LoVo (cell line): Measurements from ENCODE around the gene IPO11.
A peak's percentile ranks its signal among the peaks of the same experiment; 100 is the strongest.
"Not testable (repeated sequence)": the region's sequence is repeated elsewhere in the genome, so short reads cannot be mapped to it uniquely, and the experiment has no call there.

ENCODE experiments used
- DNase-seq: peaks from one replicate; pipeline ENCODE4 v3.0.0-alpha.2; 2016; ENCODE audit warnings: low spot score

IPO11 gene

GRCh38 chr5:62448528-62448927 lies 36.0 kb downstream of the IPO11 start:
- no peak for DNase-seq

- DNase-seq, result no peak
These were observed 37.7 kb downstream of the IPO11 start for GRCh38 chr5:62450259-62450658.

- DNase-seq, result no peak
These were observed 44.5 kb downstream of the IPO11 start for GRCh38 chr5:62457071-62457470.

GRCh38 chr5:62460578-62460983 lies 48.0 kb downstream of the IPO11 start:
- peak; percentile 41 for DNase-seq

- no peak for DNase-seq
These were observed 49.0 kb downstream of the IPO11 start for GRCh38 chr5:62461561-62461960.

DNA sequence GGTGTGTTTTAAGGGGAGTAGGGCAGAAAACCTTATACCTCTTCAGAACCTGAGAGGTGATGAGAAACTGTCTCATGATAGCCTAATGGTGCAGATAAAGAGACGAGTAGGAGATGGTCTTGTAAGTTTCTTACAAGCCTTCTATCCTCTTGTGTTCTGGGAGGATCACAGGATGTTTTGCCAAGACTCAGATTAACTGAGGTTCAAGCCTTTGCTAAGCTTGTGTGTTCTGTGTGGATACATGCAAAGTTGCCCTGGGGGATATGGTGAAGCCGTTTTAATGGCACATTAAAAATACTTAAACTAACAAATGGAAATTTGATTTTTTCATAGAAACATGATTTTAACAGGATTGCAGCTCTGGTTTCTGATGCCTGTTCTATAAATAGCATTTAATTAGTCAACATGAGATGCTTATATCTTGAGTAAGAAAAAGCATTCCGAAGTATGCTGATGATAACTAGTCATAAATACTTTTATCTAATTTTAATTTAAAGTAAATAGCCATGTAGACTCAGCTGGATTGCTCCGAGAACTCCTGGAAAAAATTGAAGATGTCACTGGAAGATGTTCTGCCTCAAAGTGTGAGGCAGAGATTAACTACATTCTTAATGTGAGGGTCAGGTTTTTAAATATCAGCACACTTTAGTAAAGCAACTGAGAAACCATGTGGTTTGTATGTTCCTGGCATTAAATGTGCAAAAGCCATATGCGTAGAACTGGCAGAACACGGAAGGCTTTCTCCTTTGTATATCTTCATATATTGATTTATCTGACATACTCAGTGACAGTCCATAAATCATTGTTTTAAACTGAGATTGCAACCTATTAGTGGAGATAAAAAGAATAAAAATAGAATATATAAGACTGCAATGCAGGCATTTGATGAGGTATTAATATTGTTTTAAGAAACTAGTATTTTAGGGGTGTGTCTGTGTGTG lies 53.7 kb downstream of the IPO11 start:
- no peak for DNase-seq

GRCh38 chr5:62473209-62473608 lies 60.6 kb downstream of the IPO11 start:
- DNase-seq, result no peak

GRCh38 chr5:62475072-62475471 lies 62.5 kb downstream of the IPO11 start:
- no peak for DNase-seq

DNA sequence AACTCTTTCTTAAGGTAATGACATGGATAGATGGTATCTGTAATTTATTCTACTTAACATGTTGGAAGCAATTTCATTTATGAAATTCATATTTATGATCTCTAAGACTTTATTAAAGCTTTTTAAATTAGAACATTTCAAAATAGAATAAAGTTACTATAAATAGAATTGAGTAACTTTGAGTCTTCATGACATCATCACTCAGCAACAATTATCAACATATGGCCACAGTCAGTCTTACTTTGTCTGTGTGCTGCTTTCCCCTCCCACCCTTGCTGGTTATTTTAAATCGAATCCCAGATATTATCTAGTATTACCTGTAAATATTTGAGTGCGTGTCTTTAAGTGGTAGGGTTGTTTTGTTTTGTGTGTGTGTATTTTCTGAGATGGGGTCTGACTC lies 65.2 kb downstream of the IPO11 start:
- no peak for DNase-seq

- DNase-seq, result no peak
These were observed 71.0 kb downstream of the IPO11 start for GRCh38 chr5:62483556-62483955.

GRCh38 chr5:62486672-62487071 lies 74.1 kb downstream of the IPO11 start:
- no peak for DNase-seq

- DNase-seq, result no peak
These were observed 76.0 kb downstream of the IPO11 start for GRCh38 chr5:62488531-62488930.

GRCh38 chr5:62489471-62489870 lies 76.9 kb downstream of the IPO11 start:
- DNase-seq, result no peak

DNA sequence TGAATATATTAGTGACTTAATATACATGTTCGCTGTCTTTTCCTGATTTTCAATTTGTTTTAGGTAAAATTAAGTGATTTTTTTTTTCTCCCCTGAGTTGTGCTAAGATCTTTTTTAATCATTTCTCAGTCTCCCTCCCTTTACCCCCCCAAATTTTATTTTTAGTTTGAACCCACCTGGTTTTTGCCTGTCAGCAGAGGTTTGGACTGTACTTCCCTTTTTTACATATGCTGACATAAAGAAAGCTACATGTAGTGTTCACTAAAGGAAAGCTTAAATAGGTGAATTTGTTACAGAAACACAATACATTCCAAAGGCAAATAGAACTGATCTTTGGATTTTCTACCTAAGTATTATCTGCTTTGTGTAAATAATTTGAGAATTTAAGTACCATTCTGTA lies 82.2 kb downstream of the IPO11 start:
- DNase-seq, result no peak

GRCh38 chr5:62496876-62497275 lies 84.3 kb downstream of the IPO11 start:
- no peak for DNase-seq

DNA sequence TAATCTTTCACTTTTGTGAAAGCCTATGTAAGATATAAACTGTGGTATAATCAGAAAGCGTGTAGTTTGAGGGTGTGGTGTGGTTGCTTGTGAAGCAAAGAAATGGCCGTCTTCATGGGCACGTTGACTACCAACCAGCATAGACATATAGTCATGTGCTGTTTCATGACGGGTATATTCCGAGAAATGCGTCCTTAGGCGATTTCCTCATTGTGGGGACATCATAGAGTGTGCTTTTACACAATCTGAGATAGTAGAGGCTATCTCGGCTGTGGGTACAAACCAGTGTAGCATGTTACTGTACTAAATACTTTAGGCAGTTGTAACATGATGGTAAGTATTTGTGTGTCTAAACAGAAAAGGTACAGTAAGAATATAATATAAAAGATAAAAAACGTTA lies 86.4 kb downstream of the IPO11 start:
- DNase-seq, result no peak

- DNase-seq, result no peak
These were observed 87.2 kb downstream of the IPO11 start for GRCh38 chr5:62499756-62500155.

DNA sequence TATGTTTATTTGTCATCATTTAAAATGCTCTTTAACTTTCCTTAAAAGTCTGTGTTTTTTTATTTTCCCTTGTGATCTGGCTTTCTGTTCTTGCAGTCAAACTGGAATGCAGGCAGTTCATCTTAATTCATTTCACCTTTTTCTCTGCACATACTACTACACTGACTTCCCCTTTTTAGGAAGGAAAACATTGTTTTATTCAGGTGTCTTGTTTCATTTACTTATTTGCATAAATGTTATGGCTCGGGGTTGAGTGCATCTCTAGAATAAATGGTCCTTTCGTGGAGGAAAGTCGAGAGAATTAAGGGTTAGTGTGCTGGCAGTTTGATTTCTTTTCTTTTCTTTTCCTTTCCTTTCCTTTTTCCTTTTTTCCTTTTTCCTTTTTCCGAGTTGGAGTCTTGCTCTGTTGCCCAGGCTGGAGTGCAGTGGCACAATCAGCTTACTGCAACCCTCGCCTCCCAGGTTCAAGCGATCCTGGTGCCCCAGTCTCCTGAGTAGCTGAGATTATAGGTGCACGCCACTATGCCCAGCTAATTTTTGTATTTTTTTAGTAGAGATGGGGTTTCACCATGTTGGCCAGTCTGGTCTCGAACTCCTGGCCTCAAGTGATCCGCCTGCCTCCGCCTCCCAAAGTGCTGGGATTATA lies 90.0 kb downstream of the IPO11 start:
- no peak for DNase-seq

DNA sequence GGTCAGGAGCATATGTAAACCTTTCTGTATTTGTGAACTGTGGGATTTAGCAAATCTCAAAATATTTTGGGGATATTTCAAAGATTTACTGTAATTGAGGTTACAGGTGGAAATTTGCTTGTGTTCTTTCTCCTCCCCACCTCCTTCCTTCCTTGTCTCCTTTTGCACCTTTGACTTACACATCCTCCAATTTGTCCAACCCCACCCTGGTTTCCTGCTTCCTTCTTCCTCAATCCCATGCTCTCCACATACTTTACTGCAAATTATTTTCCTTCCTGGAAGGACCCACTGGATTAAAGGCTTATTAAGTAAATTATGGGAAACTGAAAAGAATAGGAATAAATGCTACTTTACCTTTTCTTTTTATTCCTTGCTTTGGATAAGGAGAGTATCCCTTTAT lies 91.6 kb downstream of the IPO11 start:
- DNase-seq, result no peak

- DNase-seq, result no peak
These were observed 94.3 kb downstream of the IPO11 start for GRCh38 chr5:62506659-62507460.

DNA sequence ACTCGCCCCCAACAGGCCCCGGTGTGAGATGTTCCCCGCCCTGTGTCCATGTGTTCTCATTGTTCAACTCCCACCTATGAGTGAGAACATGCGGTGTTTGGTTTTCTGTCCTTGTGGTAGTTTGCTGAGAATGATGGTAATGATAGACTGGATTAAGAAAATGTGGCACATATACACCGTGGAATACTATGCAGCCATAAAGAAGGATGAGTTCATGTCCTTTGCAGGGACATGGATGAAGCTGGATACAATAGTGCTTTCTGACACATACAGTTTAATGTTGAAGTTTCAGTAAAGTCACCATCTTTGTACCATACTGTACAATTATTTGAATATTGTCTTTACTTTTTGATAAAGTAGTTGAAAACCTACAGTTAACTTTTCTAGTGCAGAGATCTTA lies 96.2 kb downstream of the IPO11 start:
- not testable (repeated sequence) for DNase-seq

DNA sequence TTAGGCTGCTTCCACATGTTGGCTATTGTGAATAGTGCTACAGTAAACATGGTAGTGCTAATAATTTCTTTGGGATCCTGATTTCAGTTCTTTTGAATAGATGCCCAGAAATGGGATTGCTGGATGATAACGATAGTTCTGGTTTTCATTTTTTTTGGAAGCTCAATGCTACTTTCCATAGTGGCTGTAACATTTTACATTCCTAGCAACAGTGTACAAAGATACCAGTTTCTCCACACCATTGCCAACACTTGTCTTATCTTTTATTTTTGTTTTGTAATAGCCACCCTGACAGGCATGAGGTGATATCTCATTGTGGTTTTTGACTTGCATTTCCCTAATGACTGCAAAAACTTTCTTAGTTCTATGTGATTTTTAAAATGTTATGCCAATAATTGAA lies 97.2 kb downstream of the IPO11 start:
- DNase-seq, result no peak

- not testable (repeated sequence) for DNase-seq
These were observed 100.5 kb downstream of the IPO11 start for GRCh38 chr5:62513085-62513484.
